Stomach (tissue), 9 donors: ENCODE measurements around the gene WWP2. TPM values are rescaled to one million over a fixed set of nuclear protein-coding genes. Genes with fewer than 3 reads are reported as not detected.
A peak's percentile ranks its signal among the peaks of the same experiment; 100 is the strongest.

ENCODE experiments used
- DNase-seq, 2 donors: peaks; one replicate each; pipeline versions ENCODE4 v3.0.0 to v3.0.0-alpha.2; 2013 to 2019
- H3K27ac ChIP-seq, 5 donors: fragments of 200-600 bp in 4 of 5; sonication (generic) in 4 of 5; one replicate each; pipeline ENCODE4 v1.5.1; 2013 to 2019; ENCODE audit warnings: mild to moderate bottlenecking in 1 of 5, moderate library complexity in 1 of 5
- H3K27me3 ChIP-seq, 3 donors: fragments of 200-600 bp; sonication (generic); one replicate each; pipeline ENCODE4 v1.5.1; 2017 to 2019; ENCODE audit warnings: mixed run types in 1 of 3
- H3K36me3 ChIP-seq, 4 donors: fragments of 200-600 bp; sonication (generic); 1 replicate in 3 of 4; 2 replicates in 1 of 4; pipeline ENCODE4 v1.5.1; 2016 to 2019
- H3K4me1 ChIP-seq, 4 donors: fragments of 200-600 bp; sonication (generic); one replicate each; pipeline ENCODE4 v1.5.1; 2016 to 2019
- H3K4me3 ChIP-seq, 4 donors: fragments of 200-600 bp; sonication (generic) in 3 of 4; one replicate each; pipeline ENCODE4 v1.5.1; 2016 to 2019; ENCODE audit warnings: mild to moderate bottlenecking in 1 of 4
- H3K9me3 ChIP-seq, 4 donors: fragments of 200-600 bp; sonication (generic); one replicate each; pipeline ENCODE4 v1.5.1; 2016 to 2019
- EP300 ChIP-seq: sonication (generic); formaldehyde crosslinking; IDR thresholded peaks from one replicate; pipeline ENCODE4 v1.6.1; 2017; ENCODE audit warnings: antibody characterized with exemption
- POLR2A ChIP-seq, 4 donors: fragments of 450-650 bp; IDR thresholded peaks; one replicate each; pipeline ENCODE4 v1.6.1; 2016; ENCODE audit warnings: antibody characterized with exemption in 4 of 4, control low read depth in 2 of 4, mild to moderate bottlenecking in 1 of 4, moderate library complexity in 1 of 4
- POLR2AphosphoS5 ChIP-seq, 3 donors: sonication (generic); formaldehyde crosslinking; IDR thresholded peaks; one replicate each; pipeline ENCODE4 v1.6.1; 2016; ENCODE audit warnings: antibody characterized with exemption in 3 of 3
- WGBS, 5 donors: extraction: QIAGEN DNeasy Blood & Tissue Kit in 3 of 5; methylation state at CpG; one replicate each; pipeline versions ENCODE4 v1.1.5 to v1.1.7; 2013 to 2018; 5-methylcytosine and 5-hydroxymethylcytosine counted together
- intact Hi-C: fragments of 100-400 bp; cut with DNase I; formaldehyde crosslinking; loops from one replicate; pipeline ENCODE4 v1.15.1; 2023; ENCODE audit warnings: low total_unique reads
- polyA plus RNA-seq, 3 donors: library from polyadenylated mRNA; stranded (reverse); fragments of 200-250 nt; gene quantifications; one replicate each; pipeline ENCODE4 v1.2.3, GENCODE V29; 2013
- total RNA-seq, 5 donors: library from RNA; depleted of rRNA; stranded (reverse); fragments of >200 nt; gene quantifications; one replicate each; pipeline versions ENCODE4 v1.1.0 to v1.2.3, GENCODE V29; 2014 to 2016
- TF ChIP-seq, protein P1 (sequence below), 7 experiments: fragments of 450-650 bp in 4 of 7; fragments of 200-600 bp in 3 of 7; sonication (generic) in 3 of 7; IDR thresholded peaks; one replicate each; pipeline ENCODE4 v1.5.1; 2016 to 2019; ENCODE audit warnings: antibody characterized with exemption in 7 of 7, control low read depth in 2 of 7, mild to moderate bottlenecking in 1 of 7
- donor health status: healthy with polysubstance abuse.
- donor health status: Bipolar disorder and iron deficiency.
- donor health status: healthy.

Gene WWP2
- total and polyA plus RNA-seq, 8 donors, result 16.0 to 442 (median 35.2) TPM

DNA sequence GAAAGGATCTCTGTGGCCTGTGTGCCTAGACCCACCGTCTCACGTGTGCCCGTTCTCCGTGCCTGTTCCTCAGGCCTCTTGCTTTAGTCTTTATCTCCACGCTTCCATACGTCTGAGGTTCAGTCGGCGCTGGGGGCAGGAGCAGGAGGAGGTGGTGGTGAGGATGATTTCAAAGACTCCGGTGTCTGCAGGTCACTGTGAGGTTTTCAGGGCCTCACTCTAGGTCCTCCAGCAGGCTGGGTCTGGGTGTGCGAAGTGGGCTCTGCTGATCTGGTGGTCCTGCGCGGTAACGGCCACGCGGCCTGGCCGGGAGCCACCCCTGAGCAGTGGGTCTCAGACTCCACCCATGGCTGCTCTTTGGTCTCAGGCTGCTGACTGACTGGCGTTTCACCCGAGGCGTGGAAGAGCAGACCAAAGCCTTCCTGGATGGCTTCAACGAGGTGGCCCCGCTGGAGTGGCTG, 174.6 kb downstream of the WWP2 start:
- no peak overlapping the region for H3K4me3 ChIP-seq
- no peaks in the 10 kb centered on the region for H3K9me3 ChIP-seq
- H3K27me3 ChIP-seq, result no peaks in the 10 kb centered on the region
- intact Hi-C loops, result no loop called here
- 95 to 96% (median 96%) methylated on average over 17 to 21 of the region's 21 CpGs for WGBS, 5 donors
- TF ChIP-seq POLR2AphosphoS5 (IDR thresholded peaks at IDR 0.05) (no peak), EP300 (no peak), POLR2A (IDR thresholded peaks at IDR 0.05) (no peak)
- TF ChIP-seq, protein P1, sequence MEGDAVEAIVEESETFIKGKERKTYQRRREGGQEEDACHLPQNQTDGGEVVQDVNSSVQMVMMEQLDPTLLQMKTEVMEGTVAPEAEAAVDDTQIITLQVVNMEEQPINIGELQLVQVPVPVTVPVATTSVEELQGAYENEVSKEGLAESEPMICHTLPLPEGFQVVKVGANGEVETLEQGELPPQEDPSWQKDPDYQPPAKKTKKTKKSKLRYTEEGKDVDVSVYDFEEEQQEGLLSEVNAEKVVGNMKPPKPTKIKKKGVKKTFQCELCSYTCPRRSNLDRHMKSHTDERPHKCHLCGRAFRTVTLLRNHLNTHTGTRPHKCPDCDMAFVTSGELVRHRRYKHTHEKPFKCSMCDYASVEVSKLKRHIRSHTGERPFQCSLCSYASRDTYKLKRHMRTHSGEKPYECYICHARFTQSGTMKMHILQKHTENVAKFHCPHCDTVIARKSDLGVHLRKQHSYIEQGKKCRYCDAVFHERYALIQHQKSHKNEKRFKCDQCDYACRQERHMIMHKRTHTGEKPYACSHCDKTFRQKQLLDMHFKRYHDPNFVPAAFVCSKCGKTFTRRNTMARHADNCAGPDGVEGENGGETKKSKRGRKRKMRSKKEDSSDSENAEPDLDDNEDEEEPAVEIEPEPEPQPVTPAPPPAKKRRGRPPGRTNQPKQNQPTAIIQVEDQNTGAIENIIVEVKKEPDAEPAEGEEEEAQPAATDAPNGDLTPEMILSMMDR (IDR thresholded peaks at IDR 0.05), result no peak
- DNase-seq, result no peak
- peaks cover 76 to 100% (median 100%) of the 10 kb centered on the region in 4 donors for H3K36me3 ChIP-seq
- H3K4me1 ChIP-seq, result no peaks in the 10 kb centered on the region
- no peak overlapping the region for H3K27ac ChIP-seq

DNA sequence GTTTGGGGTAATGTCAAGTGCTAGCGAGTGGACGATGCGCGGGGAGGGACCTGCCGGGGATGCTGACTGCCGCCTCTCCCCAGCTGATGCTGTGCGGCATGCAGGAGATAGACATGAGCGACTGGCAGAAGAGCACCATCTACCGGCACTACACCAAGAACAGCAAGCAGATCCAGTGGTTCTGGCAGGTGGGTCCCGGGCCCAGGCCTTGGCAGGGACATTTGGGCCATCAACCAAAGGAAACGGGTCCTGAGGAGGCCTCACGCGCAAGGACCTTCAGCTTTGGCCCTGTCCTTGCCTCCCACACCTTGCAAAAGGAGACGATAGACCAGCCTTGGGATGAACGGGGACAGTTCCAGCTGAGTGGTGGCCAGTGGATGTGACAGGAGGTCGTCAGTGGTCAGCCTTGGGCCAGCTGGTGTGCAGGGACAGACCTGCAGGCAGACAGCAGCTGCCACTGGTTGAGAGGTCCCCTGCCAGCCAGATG, 175.4 kb downstream of the WWP2 start:
- Histone ChIP-seq H3K4me1 (no peaks in the 10 kb centered on the region), H3K27me3 (no peaks in the 10 kb centered on the region), H3K4me3 (no peak overlapping the region), H3K36me3 (peaks cover 70 to 100% (median 100%) of the 10 kb centered on the region in 4 donors), H3K27ac (no peak overlapping the region), H3K9me3 (no peaks in the 10 kb centered on the region)
- TF ChIP-seq POLR2AphosphoS5 (IDR thresholded peaks at IDR 0.05) (no peak), POLR2A (IDR thresholded peaks at IDR 0.05) (no peak), EP300 (no peak)
- TF ChIP-seq, protein P1 (IDR thresholded peaks at IDR 0.05), result no peak
- intact Hi-C loops, result no loop called here
- 86 to 92% (median 89%) methylated on average over 13 to 16 of the region's 16 CpGs for WGBS, 5 donors
- DNase-seq, result peak in 1 of 2 donors; percentile 25

DNA sequence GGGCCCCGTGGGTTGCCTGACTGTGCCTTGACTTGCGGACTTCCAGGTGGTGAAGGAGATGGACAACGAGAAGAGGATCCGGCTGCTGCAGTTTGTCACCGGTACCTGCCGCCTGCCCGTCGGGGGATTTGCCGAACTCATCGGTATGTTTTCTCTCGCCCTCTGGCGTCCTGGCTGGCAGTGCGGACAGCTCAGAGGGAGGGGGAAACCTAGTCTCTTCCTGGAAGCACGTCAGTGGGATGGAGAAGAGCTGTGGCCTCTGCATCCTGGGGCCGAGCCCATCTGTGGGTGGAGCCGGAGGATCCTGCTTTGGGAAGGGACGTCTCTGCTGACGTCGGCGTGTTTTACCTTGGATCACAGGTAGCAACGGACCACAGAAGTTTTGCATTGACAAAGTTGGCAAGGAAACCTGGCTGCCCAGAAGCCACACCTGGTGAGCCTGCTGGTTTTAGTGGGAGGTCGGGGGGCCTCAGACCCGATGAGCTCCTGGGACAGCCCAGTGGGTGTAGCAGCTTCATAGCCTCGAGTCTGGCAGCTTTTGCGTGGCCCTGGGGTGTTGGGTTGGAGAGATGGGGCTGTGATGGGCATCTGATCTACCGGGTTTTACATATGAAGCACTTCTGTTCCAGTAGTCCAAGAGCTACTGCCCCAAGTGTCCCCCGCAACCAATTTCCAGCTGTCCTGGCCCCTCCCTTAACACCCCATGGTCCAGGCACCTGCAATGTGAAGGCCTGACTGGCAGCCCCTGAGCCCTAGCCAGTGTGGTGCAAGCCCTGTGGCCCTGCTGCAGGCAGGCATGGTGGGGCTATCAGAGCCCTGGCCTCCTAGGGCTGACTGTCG, 177.1 kb downstream of the WWP2 start:
- Histone ChIP-seq H3K4me1 (no peaks in the 10 kb centered on the region), H3K36me3 (peaks cover 59 to 87% (median 86%) of the 10 kb centered on the region in 4 donors)
- TF ChIP-seq POLR2A (IDR thresholded peaks at IDR 0.05) (no peak), EP300 (no peak), POLR2AphosphoS5 (IDR thresholded peaks at IDR 0.05) (no peak)
- TF ChIP-seq, protein P1 (IDR thresholded peaks at IDR 0.05), result no peak

DNA sequence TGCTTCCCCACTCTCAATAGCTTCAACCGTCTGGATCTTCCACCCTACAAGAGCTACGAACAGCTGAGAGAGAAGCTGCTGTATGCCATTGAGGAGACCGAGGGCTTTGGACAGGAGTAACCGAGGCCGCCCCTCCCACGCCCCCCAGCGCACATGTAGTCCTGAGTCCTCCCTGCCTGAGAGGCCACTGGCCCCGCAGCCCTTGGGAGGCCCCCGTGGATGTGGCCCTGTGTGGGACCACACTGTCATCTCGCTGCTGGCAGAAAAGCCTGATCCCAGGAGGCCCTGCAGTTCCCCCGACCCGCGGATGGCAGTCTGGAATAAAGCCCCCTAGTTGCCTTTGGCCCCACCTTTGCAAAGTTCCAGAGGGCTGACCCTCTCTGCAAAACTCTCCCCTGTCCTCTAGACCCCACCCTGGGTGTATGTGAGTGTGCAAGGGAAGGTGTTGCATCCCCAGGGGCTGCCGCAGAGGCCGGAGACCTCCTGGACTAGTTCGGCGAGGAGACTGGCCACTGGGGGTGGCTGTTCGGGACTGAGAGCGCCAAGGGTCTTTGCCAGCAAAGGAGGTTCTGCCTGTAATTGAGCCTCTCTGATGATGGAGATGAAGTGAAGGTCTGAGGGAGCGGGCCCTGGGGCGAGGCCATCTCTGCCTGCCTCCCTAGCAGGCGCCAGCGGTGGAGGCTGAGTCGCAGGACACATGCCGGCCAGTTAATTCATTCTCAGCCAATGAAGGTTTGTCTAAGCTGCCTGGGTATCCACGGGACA, 177.9 kb downstream of the WWP2 start:
- H3K36me3 ChIP-seq, result peaks cover 51 to 79% (median 78%) of the 10 kb centered on the region in 4 donors

More for the DNA sequence above, 177.1 kb downstream of the WWP2 start:
- intact Hi-C loops, result no loop called here
- Histone ChIP-seq H3K9me3 (no peaks in the 10 kb centered on the region), H3K27ac (no peak overlapping the region), H3K27me3 (no peaks in the 10 kb centered on the region), H3K4me3 (no peak overlapping the region)
- no peak for DNase-seq
- WGBS, 5 donors, result 88 to 94% (median 92%) methylated on average over 27 to 28 of the region's 28 CpGs

More for the DNA sequence above, 177.9 kb downstream of the WWP2 start:
- TF ChIP-seq EP300, result no peak
- TF ChIP-seq POLR2AphosphoS5 (IDR thresholded peaks at IDR 0.05), result no peak
- no peak for TF ChIP-seq POLR2A (IDR thresholded peaks at IDR 0.05)
- TF ChIP-seq, protein P1 (IDR thresholded peaks at IDR 0.05), result no peak
- intact Hi-C loops, result no loop called here
- no peak for DNase-seq
- Histone ChIP-seq H3K9me3 (no peaks in the 10 kb centered on the region), H3K4me1 (no peaks in the 10 kb centered on the region), H3K4me3 (no peak overlapping the region), H3K27me3 (no peaks in the 10 kb centered on the region), H3K27ac (no peak overlapping the region)
- 94 to 96% (median 95%) methylated on average over 15 to 26 of the region's 26 CpGs for WGBS, 5 donors
